Activated T-cell treated with anti-CD3 and anti-CD28 coated beads for 4 hours (primary cell): ENCODE results near the gene NELL1.

Experiments
- DNase-seq: peaks from one replicate; pipeline ENCODE4 v3.0.0-alpha.2; 2020

The NELL1 gene

GRCh38 chr11:20668844-20669819 is at the start of gene NELL1:
TSS of gene NELL1 (plus strand) at chr11:20669586.
- no peak for DNase-seq

- DNase-seq: no peak
These were observed 48.4 kb upstream of the NELL1 start for GRCh38 chr11:20620988-20621387.

- DNase-seq: no peak
These were observed 47.7 kb upstream of the NELL1 start for GRCh38 chr11:20621679-20622078.

GRCh38 chr11:20623252-20623651 is 46.1 kb upstream of the NELL1 start:
- DNase-seq: no peak

- DNase-seq: no peak
These were observed 43.1 kb upstream of the NELL1 start for GRCh38 chr11:20626279-20626678.

- no peak for DNase-seq
These were observed 42.4 kb upstream of the NELL1 start for GRCh38 chr11:20627026-20627425.

GRCh38 chr11:20627701-20628100 is 41.7 kb upstream of the NELL1 start:
- no peak for DNase-seq

- no peak for DNase-seq
These were observed 37.7 kb upstream of the NELL1 start for GRCh38 chr11:20631519-20632168.

GRCh38 chr11:20632169-20632532 is 37.2 kb upstream of the NELL1 start:
- DNase-seq: no peak

- DNase-seq: no peak
These were observed 35.3 kb upstream of the NELL1 start for GRCh38 chr11:20634044-20634443.

GRCh38 chr11:20634781-20635180 is 34.6 kb upstream of the NELL1 start:
- DNase-seq: no peak

- no peak for DNase-seq
These were observed 31.3 kb upstream of the NELL1 start for GRCh38 chr11:20638074-20638473.

- no peak for DNase-seq
These were observed 29.7 kb upstream of the NELL1 start for GRCh38 chr11:20639688-20640087.

- DNase-seq: no peak
These were observed 29.0 kb upstream of the NELL1 start for GRCh38 chr11:20640401-20640800.

- DNase-seq: no peak
These were observed 25.0 kb upstream of the NELL1 start for GRCh38 chr11:20644360-20644759.

- peak; percentile 25 for DNase-seq
These were observed 21.3 kb upstream of the NELL1 start for GRCh38 chr11:20647976-20648565.

GRCh38 chr11:20652150-20652806 is 17.1 kb upstream of the NELL1 start:
- DNase-seq: no peak

- no peak for DNase-seq
These were observed 15.3 kb upstream of the NELL1 start for GRCh38 chr11:20654038-20654437.

GRCh38 chr11:20656901-20657300 is 12.5 kb upstream of the NELL1 start:
- DNase-seq: no peak

GRCh38 chr11:20658135-20658534 is 11.3 kb upstream of the NELL1 start:
- DNase-seq: no peak

- no peak for DNase-seq
These were observed 7.9 kb upstream of the NELL1 start for GRCh38 chr11:20661445-20661844.

GRCh38 chr11:20661850-20662249 is 7.5 kb upstream of the NELL1 start:
- no peak for DNase-seq

- DNase-seq: no peak
These were observed 1.1 kb upstream of the NELL1 start for GRCh38 chr11:20668131-20668809.
